Activated CD4-positive, alpha-beta T cell treated with anti-CD3 and anti-CD28 coated beads, Interleukin-2, amount 50 U/mL, for 4 hours (primary cell): Measurements from ENCODE around the gene METTL8.

Source experiments
- DNase-seq, 2 experiments: peaks; one replicate each; pipeline ENCODE4 v3.0.0-alpha.2; 2020

The METTL8 gene

GRCh38 chr2:171308280-171309054 lies 125.3 kb downstream of the METTL8 start:
- no peak for DNase-seq

GRCh38 chr2:171307560-171307959 lies 126.2 kb downstream of the METTL8 start:
- no peak for DNase-seq

GRCh38 chr2:171297956-171298355 lies 135.8 kb downstream of the METTL8 start:
- DNase-seq = no peak

GRCh38 chr2:171294608-171295007 lies 139.2 kb downstream of the METTL8 start:
- no peak for DNase-seq

- DNase-seq = no peak
Observed at GRCh38 chr2:171293661-171294060, 140.1 kb downstream of the METTL8 start.

GRCh38 chr2:171289991-171290390 lies 143.8 kb downstream of the METTL8 start:
- no peak for DNase-seq

GRCh38 chr2:171289316-171289715 lies 144.5 kb downstream of the METTL8 start:
- no peak for DNase-seq

- DNase-seq = no peak
Observed at GRCh38 chr2:171287611-171288010, 146.2 kb downstream of the METTL8 start.

GRCh38 chr2:171287036-171287571 lies 146.7 kb downstream of the METTL8 start:
- DNase-seq = no peak

GRCh38 chr2:171281110-171281509 lies 152.7 kb downstream of the METTL8 start:
- DNase-seq = no peak

- DNase-seq = no peak
Observed at GRCh38 chr2:171279983-171280790, 153.6 kb downstream of the METTL8 start.

GRCh38 chr2:171274757-171275156 lies 159.0 kb downstream of the METTL8 start:
- DNase-seq = no peak

GRCh38 chr2:171271971-171272436 lies 161.8 kb downstream of the METTL8 start:
- no peak for DNase-seq

- DNase-seq = no peak
Observed at GRCh38 chr2:171271386-171271785, 162.4 kb downstream of the METTL8 start.

GRCh38 chr2:171267855-171268629 lies 165.7 kb downstream of the METTL8 start:
- DNase-seq = no peak
